IMR-90 (cell line): Measurements from ENCODE around the gene NPFFR1. TPM values are rescaled to one million over a fixed set of nuclear protein-coding genes. Genes with fewer than 3 reads are reported as not detected.

Experiments
- ATAC-seq: fragments of 200-7000 bp; cut with Tn5 transposase; 2 replicates; pipeline ENCODE4 v1.9.1; 2020; ENCODE audit warnings: low read depth, mild to moderate bottlenecking, moderate library complexity
- BruUV-seq: library from RNA; stranded (reverse); fragments of 400-500 nt; replicated peaks from 2 replicates; lab custom pipeline; 2021; lab: Mats Ljungman, UMichigan
- CTCF ChIA-PET: fragments of 300-600 bp; formaldehyde crosslinking; extraction: SDS; loops from one replicate; lab custom pipeline; 2021; ENCODE audit warnings: antibody characterized with exemption; lab: Yijun Ruan, JAX
- POLR2A ChIA-PET: fragments of 300-600 bp; sonication (Branson Sonifier 250); formaldehyde crosslinking; loops from one replicate; lab custom pipeline; 2022; ENCODE audit warnings: antibody characterized with exemption; ENCODE audit not compliant: unreplicated experiment; lab: Charles Lee
- DNase-seq: peaks from one replicate; pipeline ENCODE4 v3.0.0; 2013
- H2AFZ ChIP-seq: replicated peaks from 2 replicates; pipeline ENCODE3; 2013; ENCODE audit warnings: low read length, mild to moderate bottlenecking; ENCODE audit not compliant: poor library complexity
- H2AK5ac ChIP-seq: 2 replicates; pipeline ENCODE4 v1.6.1; 2013; ENCODE audit warnings: low read depth, low read length, inconsistent platforms
- H2AK9ac ChIP-seq: replicated peaks from 2 replicates; pipeline ENCODE3; 2013; ENCODE audit warnings: mild to moderate bottlenecking, low read depth, low read length, moderate library complexity; ENCODE audit not compliant: poor library complexity
- H2BK120ac ChIP-seq: 2 replicates; pipeline ENCODE4 v1.6.1; 2013; ENCODE audit warnings: low read depth, low read length, inconsistent platforms
- H2BK15ac ChIP-seq: 3 replicates; pipeline ENCODE4 v1.6.1; 2013; ENCODE audit warnings: low read depth, low read length, inconsistent platforms
- H2BK20ac ChIP-seq: 2 replicates; pipeline ENCODE4 v1.6.1; 2013; ENCODE audit warnings: low read depth, mild to moderate bottlenecking, inconsistent platforms, low read length, moderate library complexity
- H2BK5ac ChIP-seq: 2 replicates; pipeline ENCODE4 v1.6.1; 2013; ENCODE audit warnings: mild to moderate bottlenecking, low read depth, low read length, inconsistent platforms; ENCODE audit not compliant: poor library complexity, severe bottlenecking
- H3K14ac ChIP-seq: replicated peaks from 2 replicates; pipeline ENCODE4 v1.6.1; 2013; ENCODE audit warnings: low read depth, low read length, inconsistent platforms
- H3K18ac ChIP-seq: 2 replicates; pipeline ENCODE4 v1.6.1; 2013; ENCODE audit warnings: low read depth, low read length, control low read depth
- H3K23ac ChIP-seq: 2 replicates; pipeline ENCODE4 v1.6.1; 2013; ENCODE audit warnings: low read depth, low read length, inconsistent platforms
- H3K27ac ChIP-seq: 2 replicates; pipeline ENCODE4 v1.5.1; 2013; ENCODE audit warnings: mild to moderate bottlenecking, control low read depth, low read length; ENCODE audit not compliant: insufficient read depth
- H3K27me3 ChIP-seq: 2 replicates; pipeline ENCODE4 v1.6.1; 2013; ENCODE audit warnings: low read length; ENCODE audit not compliant: control insufficient read depth, insufficient read depth
- H3K36me3 ChIP-seq: 2 replicates; pipeline ENCODE4 v1.6.1; 2013; ENCODE audit warnings: low read length, mixed read lengths; ENCODE audit not compliant: control insufficient read depth, insufficient read depth
- H3K4ac ChIP-seq: 2 replicates; pipeline ENCODE4 v1.6.1; 2013; ENCODE audit warnings: low read depth, low read length, inconsistent platforms
- H3K4me1 ChIP-seq: 2 replicates; pipeline ENCODE4 v1.6.1; 2013; ENCODE audit warnings: low read length, mixed read lengths; ENCODE audit not compliant: control insufficient read depth, insufficient read depth
- H3K4me2 ChIP-seq: 2 replicates; pipeline ENCODE4 v1.6.1; 2013; ENCODE audit warnings: low read depth, mild to moderate bottlenecking, control low read depth, low read length, moderate library complexity
- H3K4me3 ChIP-seq: 2 replicates; pipeline ENCODE4 v1.5.1; 2013; ENCODE audit warnings: low read depth, mild to moderate bottlenecking, control low read depth, low read length, moderate library complexity; ENCODE audit not compliant: insufficient read depth
- H3K56ac ChIP-seq: 2 replicates; pipeline ENCODE4 v1.6.1; 2013; ENCODE audit warnings: low read length, inconsistent platforms; ENCODE audit not compliant: insufficient read depth; ENCODE audit errors: extremely low read depth
- H3K79me1 ChIP-seq, 2 experiments: 2 replicates each; pipeline ENCODE4 v1.6.1; 2013; ENCODE audit warnings: low read length in 2 of 2, inconsistent platforms in 1 of 2, low read depth in 1 of 2
- H3K9ac ChIP-seq: 2 replicates; pipeline ENCODE4 v1.6.1; 2013; ENCODE audit warnings: low read depth, low read length, control low read depth
- H3K9me1 ChIP-seq: 2 replicates; pipeline ENCODE4 v1.6.1; 2013; ENCODE audit warnings: low read length, inconsistent platforms; ENCODE audit not compliant: insufficient read depth
- H3K9me3 ChIP-seq: 2 replicates; pipeline ENCODE4 v1.6.1; 2013; ENCODE audit warnings: low read length; ENCODE audit not compliant: control insufficient read depth, insufficient read depth
- H4K20me1 ChIP-seq: 2 replicates; pipeline ENCODE4 v1.6.1; 2013; ENCODE audit warnings: low read length, inconsistent platforms; ENCODE audit not compliant: insufficient read depth
- H4K5ac ChIP-seq: 2 replicates; pipeline ENCODE4 v1.6.1; 2013; ENCODE audit warnings: mild to moderate bottlenecking, low read depth, low read length, control low read depth
- H4K8ac ChIP-seq, 2 experiments: 2 replicates each; pipeline ENCODE4 v1.6.1; 2013; ENCODE audit warnings: low read depth in 2 of 2, low read length in 2 of 2, control low read depth in 1 of 2, inconsistent platforms in 1 of 2
- H4K91ac ChIP-seq: 2 replicates; pipeline ENCODE4 v1.6.1; 2013; ENCODE audit warnings: low read depth, low read length, inconsistent platforms; ENCODE audit not compliant: insufficient read depth
- USF2 ChIP-seq: fragments of 150-350 bp; IDR thresholded peaks from 2 replicates; pipeline ENCODE4 v1.6.1; 2017; ENCODE audit warnings: mild to moderate bottlenecking, antibody characterized with exemption, low read length, low read depth
- WGBS, 2 experiments: methylation state at CpG; one replicate each; pipeline versions ENCODE4 v1.1.5 to v1.1.7; 2013; ENCODE audit warnings: missing lambda C conversion rate in 2 of 2; ENCODE audit not compliant: insufficient read length in 1 of 2; ENCODE audit errors: extremely low coverage in 2 of 2; 5-methylcytosine and 5-hydroxymethylcytosine counted together
- dilution Hi-C: fragments of 300-500 bp; cut with HindIII; formaldehyde crosslinking; loops from one replicate; pipeline ENCODE4 v1.14.3; 2018; ENCODE audit warnings: low sequenced_read_pairs; ENCODE audit not compliant: unreplicated experiment
- in situ Hi-C: fragments of 300-500 bp; cut with MboI; formaldehyde crosslinking; loops from 3 replicates; pipeline ENCODE4 v1.14.3; 2019; ENCODE audit warnings: low sequenced_read_pairs, inconsistent platforms, mixed read lengths
- intact Hi-C: fragments of 100-400 bp; cut with micrococcal nuclease; formaldehyde crosslinking; loops from 2 replicates; pipeline ENCODE4 v1.10.0; 2022
- polyA plus RNA-seq, 3 experiments: library from polyadenylated mRNA; depleted of rRNA; stranded (reverse); fragments of >200 nt; gene quantifications; 2 replicates each; pipeline ENCODE4 v1.2.3, GENCODE V29; 2012; ENCODE audit warnings: low replicate concordance in 1 of 3
- total RNA-seq: library from RNA; depleted of rRNA; stranded (reverse); fragments of >200 nt; gene quantifications from 2 replicates; pipeline ENCODE4 v1.2.3, GENCODE V29; 2012

The NPFFR1 gene
- total and polyA plus RNA-seq, 2 of the 4 experiments (the other 2 are of a cell fraction): not detected

- Histone ChIP-seq H2AK9ac (no peak overlapping the region), H3K18ac (no peak overlapping the region), H2AFZ (no peak overlapping the region), H3K9me1 (0 out of 2 replicates have a peak, but pooled peaks cover 2% of the 10 kb centered on the region), H3K4ac (no peak overlapping the region), H2AK5ac (no peak overlapping the region), H3K36me3 (no peaks in the 10 kb centered on the region), H3K4me3 (no peak overlapping the region), H3K56ac (no peak overlapping the region), H3K9ac (no peak overlapping the region), H4K8ac (no peak overlapping the region), H3K4me1 (peaks cover 3% of the 10 kb centered on the region; the same call in 1 of the 2 replicates), H3K9me3 (no peaks in the 10 kb centered on the region), H3K4me2 (no peak overlapping the region), H4K20me1 (no peaks in the 10 kb centered on the region; the same call in 1 of the 2 replicates), H3K79me1 (no peaks in the 10 kb centered on the region), H2BK15ac (no peak overlapping the region), H2BK120ac (no peak overlapping the region), H2BK5ac (no peak overlapping the region), H3K23ac (no peak overlapping the region), H2BK20ac (no peak overlapping the region), H4K5ac (no peak overlapping the region), H3K14ac (no peak overlapping the region), H3K27ac (no peak overlapping the region), H4K91ac (no peak overlapping the region), H3K27me3 (0 out of 2 replicates have a peak, but pooled peaks cover 2% of the 10 kb centered on the region)
- dilution Hi-C loops (no loop called here), in situ Hi-C loops (no loop called here), intact Hi-C loops (no loop called here)
- no peak for ATAC-seq
- ChIA-PET POLR2A (no interaction called here), CTCF (no interaction called here)
- no peak for TF ChIP-seq USF2
- no TSS peak for BruUV-seq
- no CpG with 5 or more reads among the region's 4 CpGs for WGBS, 2 experiments
- DNase-seq: no peak
These were observed 22.4 kb upstream of the NPFFR1 start for GRCh38 chr10:70306181-70306705.
